PC-9 (cell line): ENCODE data around the gene NOXA1.

Source experiments
- CTCF ChIP-seq: fragments of 200-600 bp; sonication (generic); conservative IDR thresholded peaks from 2 replicates; pipeline ENCODE4 v1.6.1; 2017; ENCODE audit warnings: mixed run types, antibody characterized with exemption, mild to moderate bottlenecking, moderate library complexity
- EZH2 ChIP-seq: fragments of 200-600 bp; sonication (generic); IDR thresholded peaks from 2 replicates; pipeline ENCODE4 v1.8.0; 2017; ENCODE audit warnings: antibody characterized with exemption, low read depth

GRCh38 chr9:137375321-137376058 is 47.7 kb upstream of the NOXA1 start:
- TF ChIP-seq CTCF: no peak
- no peak for TF ChIP-seq EZH2
